Measurements from ENCODE around the gene SSC5D. TPM values are rescaled to one million over a fixed set of nuclear protein-coding genes. Genes with fewer than 3 reads are reported as not detected.
"Not testable (repeated sequence)": the region's sequence is repeated elsewhere in the genome, so short reads cannot be mapped to it uniquely, and the experiment has no call there.

SSC5D gene
- 2.5 and 9.4 TPM in 2 replicates for total RNA-seq (2014; rRNA removed; shearing (Covaris generic))

- peak; percentile 41 for DNase-seq (ENCODE audit: low spot score)
- in situ Hi-C loops (cut with HindIII; ENCODE audit: low sequenced_read_pairs), result no loop called here
Observed at GRCh38 chr19:55487924-55488687, at the start of gene SSC5D. Gene SSC5D (plus strand): TSS chr19:55488436. CDS start chr19:55488590, 154 bp downstream.

- DNase-seq (ENCODE audit: low spot score), result no peak
- in situ Hi-C loops (cut with HindIII; ENCODE audit: low sequenced_read_pairs), result no loop called here
Observed at GRCh38 chr19:55439052-55439451, 49.2 kb upstream of the SSC5D start.

GRCh38 chr19:55440411-55441105 is 47.7 kb upstream of the SSC5D start:
- no peak for DNase-seq (ENCODE audit: low spot score)
- in situ Hi-C loops (cut with HindIII; ENCODE audit: low sequenced_read_pairs), result no loop called here

- DNase-seq (ENCODE audit: low spot score), result no peak
- in situ Hi-C loops (cut with HindIII; ENCODE audit: low sequenced_read_pairs), result no loop called here
Observed at GRCh38 chr19:55441319-55441691, 46.9 kb upstream of the SSC5D start.

DNA sequence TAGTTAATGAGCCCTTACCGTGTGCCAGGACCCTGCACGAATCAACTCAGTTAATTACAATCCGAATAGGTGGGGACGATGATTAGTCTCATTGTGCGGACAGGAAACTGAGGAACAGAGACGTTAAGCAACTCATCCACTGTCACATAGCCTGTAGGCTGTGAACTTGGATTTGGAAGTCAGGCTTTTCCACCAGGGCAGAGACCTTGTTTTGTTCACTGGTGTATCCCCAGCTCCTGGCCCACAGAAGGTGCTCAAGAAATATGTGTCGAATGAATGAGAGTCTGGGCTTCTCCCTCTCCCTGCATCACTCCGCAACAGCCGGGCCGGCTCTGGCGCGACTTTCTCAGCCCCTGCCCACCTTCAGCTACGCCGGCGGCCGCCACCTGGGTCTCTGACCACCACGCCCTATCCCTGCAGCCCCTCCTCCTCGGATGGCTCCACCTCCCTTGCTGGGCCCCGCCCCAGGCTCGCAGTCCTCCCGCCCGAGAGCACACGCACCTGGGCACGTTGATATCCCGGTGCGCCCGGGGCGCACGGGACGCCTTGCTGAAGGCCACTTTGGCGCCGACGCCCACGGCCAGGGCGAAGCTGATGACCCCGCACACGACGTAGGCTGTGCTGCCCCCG is 46.4 kb upstream of the SSC5D start:
- in situ Hi-C loops (cut with HindIII; ENCODE audit: low sequenced_read_pairs), result no loop called here
- DNase-seq (ENCODE audit: low spot score), result peak; percentile 66

GRCh38 chr19:55442372-55442961 is 45.8 kb upstream of the SSC5D start:
- DNase-seq (ENCODE audit: low spot score), result peak; percentile 46
- in situ Hi-C loops (cut with HindIII; ENCODE audit: low sequenced_read_pairs), result no loop called here

DNA sequence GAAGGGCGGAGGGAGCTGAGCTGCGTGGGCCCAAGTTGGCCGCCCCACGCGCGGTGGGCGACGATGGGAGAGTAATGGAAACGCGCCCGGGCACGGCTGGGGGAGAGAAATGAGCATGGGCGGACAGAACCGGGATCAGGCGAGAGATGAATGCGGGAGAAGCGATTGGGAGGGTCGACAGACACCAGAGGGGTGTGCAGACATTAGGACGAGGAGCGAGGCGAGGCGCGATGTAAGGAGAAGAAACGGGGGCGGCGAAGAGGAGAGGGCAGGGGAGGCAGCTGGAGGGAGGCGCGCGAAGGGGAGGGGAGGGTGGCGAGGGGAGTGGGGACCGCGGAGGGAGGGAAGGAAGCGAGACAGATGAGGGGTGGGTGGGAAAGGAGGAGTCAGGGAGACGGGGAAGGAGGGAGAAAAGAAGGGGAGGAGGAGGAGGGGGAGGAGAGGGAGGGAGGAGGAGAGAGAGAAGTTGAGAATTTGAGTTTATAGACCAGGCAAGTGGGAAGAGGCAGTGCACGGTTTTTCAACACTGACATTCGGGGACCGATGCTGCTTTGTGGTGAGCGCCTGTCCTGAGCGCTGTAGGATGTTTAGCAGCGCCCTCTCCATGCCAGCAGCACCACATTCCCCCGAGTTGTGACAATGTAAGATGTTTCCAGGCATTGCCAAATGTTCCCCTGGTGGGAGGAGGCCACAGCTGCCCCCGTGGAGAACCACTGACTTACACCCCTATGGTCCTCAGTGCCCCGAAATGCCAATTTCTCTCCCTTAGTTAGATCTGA is 45.0 kb upstream of the SSC5D start, which contains the start of gene SHISA7:
Gene SHISA7, minus strand, starts transcription at position 256 of the 779 bp plus-strand sequence. CDS start 437 bp downstream, outside the sequence.
- peak; percentile 67 for DNase-seq (ENCODE audit: low spot score)

DNA sequence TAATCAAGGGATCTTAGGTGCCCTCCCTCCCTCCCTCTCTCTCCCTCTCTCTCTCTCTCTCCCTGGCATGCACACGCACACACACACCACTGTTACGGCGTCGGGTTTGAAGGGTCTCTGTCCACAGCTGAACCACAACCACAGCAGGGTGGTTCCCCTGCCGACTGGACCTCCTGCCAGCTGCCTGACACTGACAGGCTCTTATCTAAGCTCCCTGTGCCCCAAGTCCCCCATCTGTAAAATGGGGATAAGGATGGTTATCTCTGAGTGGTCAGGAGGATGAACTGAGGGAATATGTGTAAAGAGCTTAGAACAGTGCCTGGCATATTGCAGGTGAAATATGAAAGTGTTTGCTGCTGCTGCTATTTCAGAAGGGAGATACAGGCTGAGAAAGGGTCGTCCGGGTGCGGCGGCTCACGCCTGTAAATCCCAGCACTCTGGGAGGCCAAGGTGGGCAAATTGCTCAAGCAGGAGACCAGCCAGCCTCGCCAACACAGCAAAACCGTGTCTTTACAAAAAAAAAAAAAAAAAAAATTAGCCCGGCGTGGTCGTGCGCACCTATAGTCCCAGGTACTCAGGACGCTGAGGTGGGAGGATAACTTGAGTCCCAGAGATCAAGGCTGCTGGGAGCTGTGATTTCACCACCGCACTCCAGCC is 44.3 kb upstream of the SSC5D start:
- DNase-seq (ENCODE audit: low spot score), result no peak
- in situ Hi-C loops (cut with HindIII; ENCODE audit: low sequenced_read_pairs), result no loop called here

More for the DNA sequence above, 45.0 kb upstream of the SSC5D start, which contains the start of gene SHISA7:
- in situ Hi-C loops (cut with HindIII; ENCODE audit: low sequenced_read_pairs), result no loop called here

DNA sequence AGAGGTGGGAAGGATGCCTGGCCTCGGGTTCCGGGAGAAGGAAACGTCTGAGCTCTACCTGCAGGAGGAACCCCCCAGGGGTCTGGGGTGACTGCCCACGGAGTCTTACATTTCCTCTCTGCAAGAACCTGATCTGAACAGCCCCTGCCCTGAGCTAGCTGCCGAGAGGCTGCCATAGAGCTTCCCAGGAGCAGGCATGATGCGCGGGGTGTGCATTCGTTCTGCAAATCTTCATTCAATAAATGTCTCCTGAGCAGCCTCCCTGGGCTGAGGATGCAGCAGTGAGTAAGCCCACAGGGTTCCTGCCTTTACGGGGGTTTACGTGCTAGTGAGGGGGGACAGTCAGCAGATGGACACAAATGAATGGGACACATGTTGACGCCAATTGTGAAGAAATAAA is 43.6 kb upstream of the SSC5D start:
- DNase-seq (ENCODE audit: low spot score), result no peak
- in situ Hi-C loops (cut with HindIII; ENCODE audit: low sequenced_read_pairs), result no loop called here

- no peak for DNase-seq (ENCODE audit: low spot score)
- in situ Hi-C loops (cut with HindIII; ENCODE audit: low sequenced_read_pairs), result no loop called here
Observed at GRCh38 chr19:55446060-55446459, 42.2 kb upstream of the SSC5D start.

DNA sequence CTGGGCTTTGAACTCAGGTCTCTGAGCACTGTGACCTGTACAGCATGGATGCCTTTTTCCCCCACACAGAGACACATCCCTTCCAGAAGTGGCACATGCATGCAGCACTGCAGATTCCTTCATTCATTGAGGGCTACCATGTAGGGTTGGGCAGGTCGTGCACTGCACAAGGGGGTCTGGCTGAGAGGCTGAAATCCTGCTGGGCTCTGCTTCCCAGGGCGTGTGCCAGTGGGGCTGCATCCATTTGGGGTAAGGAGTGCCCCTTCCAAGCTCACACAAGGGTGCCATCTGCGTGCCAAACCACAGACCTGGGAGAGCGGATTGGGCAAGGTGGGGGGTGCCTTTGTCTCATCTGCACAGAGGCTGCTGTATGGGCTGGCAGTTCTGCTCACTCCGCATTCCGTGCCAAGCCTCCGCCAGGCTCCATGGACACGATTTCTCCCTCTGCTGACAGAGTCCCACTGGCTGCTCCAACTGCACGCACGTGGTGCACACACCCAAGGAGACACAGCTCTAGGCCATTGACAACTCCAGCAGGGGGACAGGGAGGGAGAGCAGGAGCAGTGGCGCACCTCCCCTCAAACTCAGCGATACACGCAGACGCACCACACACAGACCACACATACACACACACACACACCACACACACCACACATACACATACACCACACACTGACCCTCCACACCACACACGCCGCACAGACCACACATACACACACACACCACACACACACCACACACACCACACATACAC is 40.6 kb upstream of the SSC5D start:
- peak; percentile 74 for DNase-seq (ENCODE audit: low spot score)
- in situ Hi-C loops (cut with HindIII; ENCODE audit: low sequenced_read_pairs), result no loop called here

- DNase-seq (ENCODE audit: low spot score); in situ Hi-C loops (cut with HindIII; ENCODE audit: low sequenced_read_pairs): not testable (repeated sequence)
Observed at GRCh38 chr19:55448175-55448490, 40.1 kb upstream of the SSC5D start.

DNA sequence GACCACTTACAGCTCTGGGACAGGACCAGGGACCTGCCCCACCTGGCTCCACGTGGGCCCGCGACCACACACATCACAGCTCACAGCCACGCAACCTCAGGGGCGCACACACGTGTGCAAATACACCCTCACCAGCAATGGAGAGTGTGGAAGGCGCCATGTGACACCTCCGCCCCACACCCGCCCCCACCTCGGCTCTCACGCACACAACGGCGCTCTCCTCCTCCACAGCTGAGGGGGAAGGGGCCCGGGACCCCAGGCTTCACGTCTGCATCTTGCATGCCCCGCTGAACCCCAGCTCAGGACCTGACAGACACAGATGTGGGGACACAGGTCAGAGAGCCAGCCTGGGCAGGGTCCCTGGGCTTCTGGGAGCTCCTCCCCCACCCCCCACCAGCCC is 38.8 kb upstream of the SSC5D start:
- in situ Hi-C loops (cut with HindIII; ENCODE audit: low sequenced_read_pairs), result no loop called here

DNA sequence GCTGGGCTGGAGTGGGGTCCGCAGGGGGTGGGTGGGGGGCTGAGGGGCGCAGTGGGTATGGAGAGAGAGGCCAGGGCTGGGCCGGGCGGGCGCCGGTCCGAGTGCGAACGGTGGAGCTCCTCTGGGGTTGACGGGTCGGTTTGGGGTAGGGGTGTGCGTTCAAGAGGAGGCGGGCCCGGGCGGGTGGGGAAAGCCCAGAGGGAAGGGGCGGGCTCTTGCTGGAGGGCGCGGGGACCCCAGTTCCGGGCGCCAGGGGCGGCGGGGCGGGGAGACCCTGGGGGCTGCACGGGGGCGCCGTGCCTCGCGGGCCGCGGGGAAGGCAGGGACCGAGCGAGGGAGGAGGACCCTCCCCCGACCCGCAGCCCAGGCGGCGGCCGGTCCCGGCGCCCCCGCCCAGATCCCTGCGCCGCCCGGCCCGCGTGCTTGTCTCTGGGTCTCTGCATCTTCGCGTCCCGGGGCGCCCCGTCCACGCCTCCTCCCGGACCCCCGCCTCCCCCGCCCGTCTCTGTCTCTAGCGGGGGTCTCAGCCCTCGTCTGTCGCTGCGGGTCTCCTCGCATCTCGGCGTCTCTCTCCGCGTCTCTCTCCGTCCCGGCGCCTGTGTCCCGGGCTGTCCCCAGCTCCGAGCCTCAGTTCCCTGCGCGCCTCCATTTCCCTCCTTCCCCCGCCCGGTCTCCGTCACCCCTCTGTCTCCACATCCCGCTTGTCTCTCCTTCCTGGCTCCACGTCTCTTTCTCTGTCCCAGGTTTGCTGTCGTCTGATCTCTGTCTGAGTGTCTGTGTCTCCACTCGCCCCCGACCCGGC is 36.9 kb upstream of the SSC5D start:
- no peak for DNase-seq (ENCODE audit: low spot score)
- in situ Hi-C loops (cut with HindIII; ENCODE audit: low sequenced_read_pairs), result no loop called here

More for the DNA sequence above, 38.8 kb upstream of the SSC5D start:
- DNase-seq (ENCODE audit: low spot score), result no peak

DNA sequence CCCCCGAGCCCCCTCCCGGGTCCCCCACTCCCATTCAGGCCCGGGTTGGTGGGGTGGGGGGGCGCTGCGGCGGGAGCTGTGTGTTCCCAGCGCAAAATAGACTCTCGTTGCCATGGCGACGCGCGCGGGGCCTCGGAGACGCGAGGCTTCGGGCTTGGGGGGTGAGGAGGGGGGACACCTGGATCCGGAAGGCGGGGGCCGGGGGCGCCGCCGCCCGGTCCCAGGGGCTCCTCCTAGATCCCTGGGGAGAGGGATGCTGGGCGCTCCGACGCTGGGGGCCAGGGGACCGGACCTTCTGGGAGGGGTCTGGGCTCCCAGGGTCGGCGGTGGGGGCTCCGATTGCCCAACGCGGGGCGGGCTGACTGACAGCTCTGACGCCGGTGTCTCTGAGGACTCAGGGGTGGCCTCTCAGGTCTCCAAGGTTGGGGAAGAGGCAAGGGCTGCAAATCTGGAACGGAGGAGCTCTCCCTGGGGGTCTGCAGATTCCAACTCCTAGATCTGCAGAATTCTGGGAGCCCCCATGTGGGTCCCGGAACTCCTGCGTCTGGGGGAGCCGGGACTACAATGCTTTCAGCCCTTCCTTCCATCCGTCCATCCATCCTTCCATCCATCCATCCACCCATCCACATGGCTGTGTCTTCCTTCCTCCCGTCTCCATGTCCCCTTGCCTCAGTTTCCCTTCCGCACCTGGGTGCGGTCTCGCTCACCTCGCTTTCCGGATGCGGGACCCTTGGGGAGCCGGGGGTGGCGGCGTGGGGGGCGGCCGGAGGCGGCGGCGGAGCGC is 36.1 kb upstream of the SSC5D start:
- in situ Hi-C loops (cut with HindIII; ENCODE audit: low sequenced_read_pairs), result no loop called here

DNA sequence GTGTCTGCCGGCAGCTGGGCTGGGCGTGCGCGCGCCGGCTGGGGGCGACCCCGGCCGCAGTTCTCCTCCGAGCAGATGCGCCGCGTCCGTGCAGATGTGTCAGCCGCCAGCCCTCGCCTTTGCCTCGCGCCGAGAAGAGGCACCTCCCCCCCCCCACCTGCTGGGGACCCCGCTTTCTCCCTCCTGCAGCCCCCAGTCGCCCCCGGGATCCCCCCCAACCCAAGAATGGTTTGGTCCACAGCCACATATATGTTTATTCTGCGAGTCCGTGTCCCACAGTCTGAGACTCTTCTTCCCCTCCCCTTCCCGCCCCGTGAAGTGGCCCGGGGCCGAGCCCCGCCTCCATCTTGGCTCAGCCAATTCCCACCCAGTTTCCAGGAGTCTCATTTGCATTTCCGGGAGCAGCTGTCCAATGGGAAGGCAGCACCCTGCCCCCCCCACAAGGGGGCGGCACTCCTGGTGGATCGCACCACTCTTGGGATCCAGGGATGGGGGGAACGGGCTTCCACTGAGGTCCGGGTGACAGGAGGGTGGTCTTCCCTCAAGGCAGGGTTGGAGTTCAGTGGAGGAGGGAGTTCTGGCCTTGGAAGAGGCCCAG is 35.4 kb upstream of the SSC5D start:
- in situ Hi-C loops (cut with HindIII; ENCODE audit: low sequenced_read_pairs), result no loop called here
- peak; percentile 97 for DNase-seq (ENCODE audit: low spot score)

More for the DNA sequence above, 36.1 kb upstream of the SSC5D start:
- peak; percentile 67 for DNase-seq (ENCODE audit: low spot score)
